IPS DF 6.9 (cell line): Measurements from ENCODE around the gene FYCO1.

Experiments
- DNase-seq: peaks from one replicate; pipeline ENCODE4 v3.0.0-alpha.2; 2013; ENCODE audit warnings: low read depth, low spot score
- H3K27ac ChIP-seq: one replicate; pipeline ENCODE4 v1.5.1; 2013; ENCODE audit warnings: low read length, control low read depth
- H3K27me3 ChIP-seq: 2 replicates; pipeline ENCODE4 v1.6.1; 2013; ENCODE audit warnings: mild to moderate bottlenecking, low read length; ENCODE audit not compliant: control insufficient read depth, insufficient read depth
- H3K36me3 ChIP-seq: 2 replicates; pipeline ENCODE4 v1.6.1; 2013; ENCODE audit warnings: low read length; ENCODE audit not compliant: control insufficient read depth, insufficient read depth
- H3K4me1 ChIP-seq: 2 replicates; pipeline ENCODE4 v1.6.1; 2013; ENCODE audit warnings: low read length; ENCODE audit not compliant: control insufficient read depth, insufficient read depth
- H3K4me3 ChIP-seq: 2 replicates; pipeline ENCODE4 v1.5.1; 2013; ENCODE audit warnings: mild to moderate bottlenecking, low read length
- H3K9me3 ChIP-seq: 2 replicates; pipeline ENCODE4 v1.6.1; 2013; ENCODE audit warnings: low read length, inconsistent platforms; ENCODE audit not compliant: control insufficient read depth, insufficient read depth
- WGBS: extraction: QIAGEN DNeasy Blood & Tissue Kit; methylation state at CpG from one replicate; pipeline ENCODE4 v1.1.7; 2013; ENCODE audit warnings: mixed read lengths, missing lambda C conversion rate; ENCODE audit not compliant: insufficient read length, insufficient coverage; 5-methylcytosine and 5-hydroxymethylcytosine counted together

Gene FYCO1

GRCh38 chr3:45933591-45933990, 62.0 kb downstream of the FYCO1 start:
- no CpG with 5 or more reads among the region's 4 CpGs for WGBS
- H3K27me3 ChIP-seq, result no peaks in the 10 kb centered on the region
- no peaks in the 10 kb centered on the region for H3K9me3 ChIP-seq
- H3K36me3 ChIP-seq, result peaks cover 14% of the 10 kb centered on the region; the same call in 1 of the 2 replicates
- H3K4me1 ChIP-seq, result no peaks in the 10 kb centered on the region
- no peak overlapping the region for H3K4me3 ChIP-seq
- H3K27ac ChIP-seq, result no peak overlapping the region
- no peak for DNase-seq

- Histone ChIP-seq H3K4me3 (no peak overlapping the region), H3K27ac (no peak overlapping the region), H3K9me3 (no peaks in the 10 kb centered on the region), H3K36me3 (peaks cover 12% of the 10 kb centered on the region; the same call in 1 of the 2 replicates), H3K4me1 (no peaks in the 10 kb centered on the region), H3K27me3 (no peaks in the 10 kb centered on the region)
- no CpG with 5 or more reads among the region's 4 CpGs for WGBS
- no peak for DNase-seq
These were observed 63.5 kb downstream of the FYCO1 start for GRCh38 chr3:45932112-45932511.

DNA sequence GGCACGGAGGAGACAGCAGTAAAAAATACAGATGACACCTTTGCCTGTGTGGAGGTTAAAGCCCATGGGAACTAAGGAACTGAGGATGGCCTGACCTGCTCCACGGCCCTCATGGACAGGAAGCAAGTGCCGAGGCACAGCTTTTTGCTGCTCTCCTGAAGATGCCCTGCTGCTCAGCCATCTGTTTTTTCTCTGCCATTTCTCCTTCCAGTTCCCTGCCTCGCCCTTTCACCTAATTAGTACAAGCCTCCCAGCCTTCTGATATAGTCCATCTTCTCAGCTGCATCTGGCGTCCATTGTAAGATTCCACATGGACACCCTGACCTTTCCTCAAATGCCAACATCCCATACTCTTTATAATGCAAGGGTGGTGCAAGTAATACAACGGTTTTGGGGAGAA, 64.1 kb downstream of the FYCO1 start:
- H3K36me3 ChIP-seq, result peaks cover 10% of the 10 kb centered on the region; the same call in 1 of the 2 replicates
- no CpG with 5 or more reads among the region's 6 CpGs for WGBS

GRCh38 chr3:45929042-45929679, 66.5 kb downstream of the FYCO1 start:
- Histone ChIP-seq H3K27me3 (no peaks in the 10 kb centered on the region), H3K4me1 (no peaks in the 10 kb centered on the region), H3K4me3 (no peak overlapping the region), H3K27ac (no peak overlapping the region), H3K36me3 (peaks cover 10% of the 10 kb centered on the region; the same call in 1 of the 2 replicates), H3K9me3 (no peaks in the 10 kb centered on the region)
- no CpG with 5 or more reads among the region's 9 CpGs for WGBS
- DNase-seq, result no peak

More for the DNA sequence above, 64.1 kb downstream of the FYCO1 start:
- Histone ChIP-seq H3K27ac (no peak overlapping the region), H3K9me3 (no peaks in the 10 kb centered on the region), H3K4me1 (no peaks in the 10 kb centered on the region), H3K4me3 (no peak overlapping the region), H3K27me3 (no peaks in the 10 kb centered on the region)
- no peak for DNase-seq

DNA sequence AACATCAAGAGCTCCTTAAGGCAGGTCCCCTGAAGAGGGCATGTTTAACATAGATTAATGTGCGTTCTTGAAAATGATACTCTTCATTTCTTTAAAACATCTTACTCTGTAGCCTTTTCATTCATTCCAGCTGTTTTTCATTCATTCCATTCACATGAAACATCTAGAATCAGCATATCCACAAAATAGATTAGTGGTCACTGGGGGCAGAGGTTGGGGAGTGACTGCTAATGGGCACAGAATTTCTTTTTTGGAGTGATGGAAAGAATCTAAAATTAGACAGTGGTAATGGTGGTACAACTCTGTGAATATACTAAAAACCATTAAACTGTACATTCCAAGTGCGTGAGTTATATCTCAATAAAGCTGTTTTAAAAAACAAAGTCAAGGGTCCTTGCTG, 67.7 kb downstream of the FYCO1 start:
- WGBS, result no CpG with 5 or more reads among the region's 2 CpGs
- Histone ChIP-seq H3K36me3 (peaks cover 14% of the 10 kb centered on the region), H3K27ac (no peak overlapping the region), H3K4me1 (no peaks in the 10 kb centered on the region), H3K4me3 (no peak overlapping the region), H3K27me3 (no peaks in the 10 kb centered on the region), H3K9me3 (no peaks in the 10 kb centered on the region)
- no peak for DNase-seq

DNA sequence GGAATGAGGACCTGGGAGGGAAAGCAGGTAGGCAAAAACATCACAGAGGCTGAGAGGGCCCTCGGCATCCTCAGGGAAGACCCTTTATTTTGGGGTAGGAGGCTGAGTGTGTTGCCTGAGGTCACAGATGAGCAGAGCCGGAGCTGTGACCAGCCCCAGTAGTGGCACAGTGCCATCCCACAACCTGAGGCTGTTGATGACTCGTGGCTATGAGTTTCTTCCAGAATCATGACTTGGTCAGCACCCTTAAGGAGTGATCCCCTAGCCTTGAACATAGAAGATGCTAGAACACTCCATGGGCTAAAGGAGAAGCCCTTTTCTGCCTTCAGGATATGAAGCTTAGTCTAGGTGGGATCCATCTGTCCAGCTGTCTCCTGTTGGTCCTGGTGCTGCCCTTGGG, 71.9 kb downstream of the FYCO1 start:
- Histone ChIP-seq H3K36me3 (peaks cover 18% of the 10 kb centered on the region), H3K27me3 (no peaks in the 10 kb centered on the region), H3K4me3 (no peak overlapping the region), H3K9me3 (no peaks in the 10 kb centered on the region), H3K27ac (no peak overlapping the region), H3K4me1 (no peaks in the 10 kb centered on the region)
- no CpG with 5 or more reads among the region's 3 CpGs for WGBS
- no peak for DNase-seq

GRCh38 chr3:45922950-45923590, 72.6 kb downstream of the FYCO1 start:
- no peak for DNase-seq
- Histone ChIP-seq H3K4me1 (no peaks in the 10 kb centered on the region), H3K27me3 (no peaks in the 10 kb centered on the region), H3K9me3 (no peaks in the 10 kb centered on the region), H3K36me3 (peaks cover 18% of the 10 kb centered on the region), H3K27ac (no peak overlapping the region), H3K4me3 (no peak overlapping the region)
- no CpG with 5 or more reads among the region's 4 CpGs for WGBS

DNA sequence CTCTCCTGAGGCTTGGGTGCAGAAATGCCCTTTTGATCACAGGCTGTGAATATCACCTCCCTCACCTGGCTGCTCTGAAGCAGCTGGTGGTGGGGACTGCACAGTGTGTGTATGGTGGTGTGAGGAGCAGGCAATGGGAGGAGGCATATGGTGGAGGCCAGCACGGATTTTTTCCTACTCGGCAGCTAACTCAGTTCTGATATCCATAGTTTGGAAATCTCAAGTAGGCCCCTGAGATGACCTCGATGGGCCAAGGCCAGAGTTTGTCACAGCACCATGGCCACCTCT, 73.6 kb downstream of the FYCO1 start:
- Histone ChIP-seq H3K9me3 (no peaks in the 10 kb centered on the region), H3K27ac (no peak overlapping the region), H3K36me3 (peaks cover 18% of the 10 kb centered on the region), H3K4me3 (no peak overlapping the region), H3K27me3 (no peaks in the 10 kb centered on the region), H3K4me1 (no peaks in the 10 kb centered on the region)
- no CpG with 5 or more reads among the region's 3 CpGs for WGBS
- no peak for DNase-seq

DNA sequence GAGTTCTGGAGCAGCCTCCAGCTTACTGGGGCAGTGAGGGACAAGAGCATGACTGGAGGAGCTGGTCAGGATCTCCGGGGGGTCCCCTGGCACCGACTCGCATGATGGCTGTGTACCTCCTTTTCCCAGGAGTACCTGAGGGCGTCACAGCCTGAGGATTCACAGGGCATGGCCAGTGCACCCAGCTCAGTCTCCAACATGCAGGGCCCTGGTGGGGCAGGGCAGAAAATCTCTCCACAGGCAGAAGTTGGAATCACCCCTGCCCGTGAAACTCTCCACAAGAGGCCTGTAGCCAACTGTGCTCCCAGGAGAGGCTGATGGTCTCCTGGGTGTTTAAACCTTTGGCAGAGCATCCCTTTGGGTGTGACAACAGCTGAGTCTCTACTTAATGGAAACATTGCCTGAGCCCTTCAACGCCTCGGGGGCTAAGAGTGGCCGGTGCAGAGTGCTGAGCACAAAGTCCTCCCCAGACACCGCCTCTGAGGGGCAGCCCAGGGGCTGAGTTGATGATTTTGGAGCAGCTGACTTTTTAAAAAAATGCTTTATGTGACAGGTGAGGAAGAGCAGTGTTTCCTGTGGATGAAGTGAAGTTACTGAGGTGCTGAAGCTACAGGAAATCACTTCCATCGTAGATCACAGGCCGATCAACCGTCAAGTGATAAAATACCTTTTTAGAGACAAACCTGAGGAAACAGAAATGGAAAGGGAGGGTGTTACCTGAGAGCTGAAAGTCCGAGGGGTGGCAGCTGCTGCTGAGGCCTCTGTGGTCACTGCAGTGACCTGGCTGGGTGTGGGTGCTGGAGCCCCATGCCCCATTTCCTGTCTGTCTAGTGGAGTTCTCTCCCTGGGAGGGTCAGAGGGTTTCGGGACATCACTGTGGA, 74.2 kb downstream of the FYCO1 start:
- Histone ChIP-seq H3K4me3 (no peak overlapping the region), H3K9me3 (no peaks in the 10 kb centered on the region), H3K4me1 (no peaks in the 10 kb centered on the region), H3K27ac (no peak overlapping the region), H3K36me3 (peaks cover 18% of the 10 kb centered on the region), H3K27me3 (no peaks in the 10 kb centered on the region)
- WGBS, result no CpG with 5 or more reads among the region's 14 CpGs
- DNase-seq, result no peak

DNA sequence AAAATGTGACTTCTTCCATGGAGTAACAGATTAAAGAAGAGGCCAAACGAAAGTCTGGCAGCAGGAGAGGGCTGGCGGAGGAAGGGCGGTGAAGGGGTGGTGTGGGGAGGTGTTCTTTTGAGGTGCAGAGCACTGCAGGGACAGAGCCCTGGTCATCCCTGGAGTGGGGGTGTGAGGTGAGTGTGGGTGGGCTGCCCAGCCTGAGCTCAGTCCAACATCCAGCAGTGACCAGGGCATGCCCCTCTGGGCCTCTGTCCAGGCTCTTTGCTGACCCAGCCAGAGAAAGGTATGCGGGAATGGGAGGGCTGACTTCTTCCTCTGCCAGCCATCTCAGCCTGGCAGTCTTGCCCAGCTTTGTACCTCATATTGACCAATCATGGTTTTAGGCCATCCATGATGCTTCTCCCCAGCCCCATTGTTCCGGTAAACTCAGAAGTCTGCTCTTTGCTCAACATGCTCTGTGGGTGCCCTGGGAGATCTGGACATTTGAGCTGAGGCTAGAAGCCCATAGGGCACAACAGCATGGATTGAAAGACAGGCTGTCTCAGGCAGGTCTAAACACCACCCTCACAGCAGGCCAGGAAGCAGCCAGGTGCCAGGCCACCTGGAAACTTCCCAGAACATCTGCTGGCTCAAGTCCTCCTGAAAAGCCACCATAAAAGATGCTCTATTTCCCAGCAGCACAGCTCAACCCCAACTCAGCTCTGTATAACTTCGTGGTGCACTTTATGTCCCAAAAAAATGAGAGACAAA, 78.3 kb downstream of the FYCO1 start:
- no CpG with 5 or more reads among the region's 6 CpGs for WGBS

More for the DNA sequence above, 78.3 kb downstream of the FYCO1 start:
- Histone ChIP-seq H3K27me3 (no peaks in the 10 kb centered on the region), H3K27ac (no peak overlapping the region), H3K4me1 (no peaks in the 10 kb centered on the region), H3K9me3 (no peaks in the 10 kb centered on the region), H3K4me3 (no peak overlapping the region), H3K36me3 (peaks cover 10% of the 10 kb centered on the region; the same call in 1 of the 2 replicates)
- no peak for DNase-seq
